Fibroblast of gingiva (primary cell): ENCODE measurements around the gene P4HB.

ENCODE experiments used
- DNase-seq: peaks from one replicate; pipeline ENCODE4 v3.0.0-alpha.2; 2011; ENCODE audit warnings: low read depth

The P4HB gene

GRCh38 chr17:81898029-81898866 is 37.9 kb upstream of the P4HB start:
- peak; percentile 79 for DNase-seq

- DNase-seq, result no peak
Measured at GRCh38 chr17:81895400-81895799, 35.1 kb upstream of the P4HB start.

GRCh38 chr17:81891303-81891552 is 30.9 kb upstream of the P4HB start:
- no peak for DNase-seq

- DNase-seq, result no peak
Measured at GRCh38 chr17:81890447-81891302, 30.3 kb upstream of the P4HB start.

- no peak for DNase-seq
Measured at GRCh38 chr17:81889602-81890001, 29.3 kb upstream of the P4HB start.

GRCh38 chr17:81888988-81889595 is 28.8 kb upstream of the P4HB start:
- no peak for DNase-seq

- DNase-seq, result no peak
Measured at GRCh38 chr17:81888105-81888987, 28.0 kb upstream of the P4HB start.

GRCh38 chr17:81885869-81886548 is 25.7 kb upstream of the P4HB start:
- peak; percentile 69 for DNase-seq

GRCh38 chr17:81885454-81885853 is 25.1 kb upstream of the P4HB start:
- no peak for DNase-seq

GRCh38 chr17:81884968-81885367 is 24.6 kb upstream of the P4HB start:
- DNase-seq, result no peak

GRCh38 chr17:81884520-81884919 is 24.2 kb upstream of the P4HB start:
- no peak for DNase-seq

GRCh38 chr17:81879121-81879520 is 18.8 kb upstream of the P4HB start:
- DNase-seq, result no peak

- DNase-seq, result no peak
Measured at GRCh38 chr17:81878294-81878693, 18.0 kb upstream of the P4HB start.

- DNase-seq, result no peak
Measured at GRCh38 chr17:81877569-81877968, 17.2 kb upstream of the P4HB start.

- peak; percentile 91 for DNase-seq
Measured at GRCh38 chr17:81871387-81872230, 11.3 kb upstream of the P4HB start.

GRCh38 chr17:81870981-81871386 is 10.6 kb upstream of the P4HB start, which contains the start of gene ARHGDIA:
ARHGDIA (minus strand) TSS chr17:81871337; CDS start chr17:81869930, 1,407 bp downstream.
- no peak for DNase-seq

GRCh38 chr17:81870131-81870980 is 10.0 kb upstream of the P4HB start:
- no peak for DNase-seq

- no peak for DNase-seq
Measured at GRCh38 chr17:81869221-81870130, 9.1 kb upstream of the P4HB start.
